Rectal smooth muscle tissue (tissue), 1 donor: ENCODE results near the gene BPGM.

ENCODE experiments used
- H3K27ac ChIP-seq: one replicate; pipeline ENCODE4 v1.7.0; 2013; ENCODE audit warnings: low read depth, low read length, inconsistent platforms
- H3K27me3 ChIP-seq: one replicate; pipeline ENCODE4 v1.7.0; 2013; ENCODE audit warnings: low read length; ENCODE audit not compliant: control insufficient read depth, insufficient read depth
- H3K36me3 ChIP-seq: one replicate; pipeline ENCODE4 v1.7.0; 2013; ENCODE audit warnings: low read length; ENCODE audit not compliant: control insufficient read depth, insufficient read depth
- H3K4me1 ChIP-seq: one replicate; pipeline ENCODE4 v1.7.0; 2013; ENCODE audit warnings: low read length; ENCODE audit not compliant: control insufficient read depth, insufficient read depth
- H3K4me3 ChIP-seq: one replicate; pipeline ENCODE4 v1.7.0; 2013; ENCODE audit warnings: low read length
- H3K9ac ChIP-seq: one replicate; pipeline ENCODE4 v1.7.0; 2013; ENCODE audit warnings: low read length

Gene BPGM

DNA sequence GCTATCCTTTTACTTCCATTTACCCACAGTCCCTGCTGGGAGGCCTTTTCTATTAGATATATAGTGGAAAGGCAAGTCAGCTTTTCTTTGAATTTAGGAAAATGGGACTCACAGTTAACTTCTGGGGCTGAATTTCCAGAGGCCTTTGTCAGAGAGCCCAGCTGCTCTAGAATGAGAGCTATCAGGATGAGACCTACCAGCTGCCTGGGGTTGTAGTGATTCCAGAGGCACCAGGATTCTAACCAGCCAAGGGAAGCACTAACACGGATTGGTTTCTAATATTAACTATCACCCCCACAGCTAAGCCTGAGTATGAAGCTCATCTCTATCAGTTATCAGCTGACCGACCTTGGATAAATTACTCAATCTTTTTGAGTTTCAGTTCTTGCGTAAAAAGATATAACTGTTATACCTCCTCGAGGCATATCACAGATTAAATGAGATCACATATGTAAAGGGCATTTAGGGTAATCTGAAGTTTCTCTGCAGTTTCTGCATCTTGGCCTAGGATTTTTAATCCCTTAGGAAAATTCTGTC is 76.2 kb downstream of the BPGM start:
- Histone ChIP-seq H3K9ac (no peak overlapping the region), H3K36me3 (no peaks in the 10 kb centered on the region), H3K27me3 (no peaks in the 10 kb centered on the region), H3K4me1 (peaks cover 29% of the 10 kb centered on the region), H3K4me3 (no peak overlapping the region), H3K27ac (peak overlapping the region; percentile 82)

DNA sequence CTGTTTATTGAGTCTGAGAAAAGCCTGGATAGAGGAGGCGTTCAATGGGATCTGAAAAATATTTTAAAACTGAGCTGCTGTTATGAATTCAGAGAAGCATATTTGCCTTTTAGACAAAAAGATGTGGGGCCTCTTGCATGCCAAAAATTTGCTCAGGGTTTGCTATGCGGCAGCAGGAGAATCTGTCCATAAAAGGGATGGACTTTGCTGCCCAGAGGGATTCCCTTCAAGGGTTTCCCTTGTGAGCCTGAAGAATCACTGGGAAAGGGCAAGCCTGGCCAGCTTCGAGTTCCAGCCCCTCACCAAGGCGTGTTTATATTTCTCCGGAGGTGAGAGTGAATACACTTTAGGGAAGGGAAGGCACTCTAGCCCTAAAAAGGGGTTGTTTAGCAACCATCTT is 77.2 kb downstream of the BPGM start:
- Histone ChIP-seq H3K27ac (peak overlapping the region; percentile 82), H3K9ac (no peak overlapping the region), H3K27me3 (no peaks in the 10 kb centered on the region), H3K4me3 (no peak overlapping the region), H3K4me1 (peaks cover 29% of the 10 kb centered on the region), H3K36me3 (no peaks in the 10 kb centered on the region)

DNA sequence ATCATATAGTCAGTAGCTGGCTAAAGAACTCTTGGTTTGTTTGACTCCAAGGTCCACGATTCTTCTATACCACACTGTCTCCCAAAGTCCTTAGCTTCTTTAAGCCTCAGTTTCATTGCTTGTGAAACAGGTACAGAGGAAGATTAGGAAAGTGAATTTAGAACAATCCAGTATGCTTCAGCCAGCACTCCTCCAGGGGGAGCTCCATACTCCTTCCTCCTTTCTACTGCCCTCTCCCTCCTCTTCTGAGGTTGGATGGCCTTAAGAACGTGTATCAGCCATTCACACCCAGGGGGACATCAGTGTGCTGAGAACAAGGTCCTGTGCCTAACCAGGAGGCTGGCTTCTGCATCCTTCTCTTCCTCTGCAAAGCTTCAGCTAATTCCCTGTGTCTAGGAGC is 78.0 kb downstream of the BPGM start:
- Histone ChIP-seq H3K36me3 (no peaks in the 10 kb centered on the region), H3K27ac (peak overlapping the region; percentile 82), H3K4me3 (no peak overlapping the region), H3K4me1 (peaks cover 35% of the 10 kb centered on the region), H3K9ac (no peak overlapping the region), H3K27me3 (no peaks in the 10 kb centered on the region)

DNA sequence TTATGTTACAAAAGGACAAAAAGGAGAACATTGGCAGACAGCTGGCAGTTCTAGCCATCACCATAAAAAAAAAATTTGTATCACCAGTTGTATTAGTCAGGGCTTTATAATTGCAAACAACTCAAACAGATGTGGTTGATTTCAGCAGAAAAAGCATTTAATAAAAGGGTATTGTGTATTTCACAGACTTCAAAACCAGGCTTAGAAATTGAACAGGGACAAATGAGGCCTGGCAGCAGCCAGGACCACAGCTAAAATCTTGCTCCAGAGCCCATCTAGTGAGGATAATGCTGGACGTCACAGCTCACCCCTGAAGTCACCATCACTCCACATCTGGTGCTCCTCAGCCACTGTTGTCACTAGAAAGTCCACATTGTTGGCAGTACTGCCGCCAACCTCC is 79.9 kb downstream of the BPGM start:
- no peak overlapping the region for H3K9ac ChIP-seq
- peak overlapping the region; percentile 41 for H3K27ac ChIP-seq
- peaks cover 41% of the 10 kb centered on the region for H3K4me1 ChIP-seq
- H3K4me3 ChIP-seq = no peak overlapping the region
- H3K36me3 ChIP-seq = no peaks in the 10 kb centered on the region
- no peaks in the 10 kb centered on the region for H3K27me3 ChIP-seq

DNA sequence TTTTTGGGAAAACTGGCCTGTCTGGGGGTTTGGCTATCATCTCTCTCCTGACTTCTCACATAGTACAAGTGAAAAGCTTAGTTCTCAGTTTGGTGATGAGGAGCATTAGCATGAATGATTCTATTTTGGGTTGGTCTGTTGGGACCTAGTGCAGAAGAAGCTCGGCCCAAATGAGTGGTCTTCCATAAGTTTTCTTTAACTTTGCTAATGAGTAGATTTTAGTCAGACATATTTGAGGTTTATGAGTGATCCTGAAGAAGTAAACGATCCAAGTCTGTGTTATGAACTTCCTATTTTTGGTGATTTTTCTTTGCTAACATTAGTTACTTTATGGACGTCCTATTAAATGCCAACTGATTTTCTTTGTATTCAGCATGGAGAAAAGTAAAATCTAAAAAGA is 81.1 kb downstream of the BPGM start:
- peaks cover 42% of the 10 kb centered on the region for H3K4me1 ChIP-seq
- H3K36me3 ChIP-seq = no peaks in the 10 kb centered on the region
- no peaks in the 10 kb centered on the region for H3K27me3 ChIP-seq
- H3K27ac ChIP-seq = peak overlapping the region; percentile 87
- H3K9ac ChIP-seq = no peak overlapping the region
- no peak overlapping the region for H3K4me3 ChIP-seq
